Stimulated activated CD8-positive, alpha-beta memory T cell treated with anti-CD3 and anti-CD28 coated beads, Interleukin-15, amount 100 ng/mL, for 1 hour (primary cell): ENCODE data around the gene EPHB6.

Experiments
- DNase-seq: peaks from one replicate; pipeline ENCODE4 v3.0.0-alpha.2; 2020; ENCODE audit warnings: low read depth

The EPHB6 gene

GRCh38 chr7:142880876-142881505 lies 26.1 kb downstream of the EPHB6 start:
- peak; percentile 6 for DNase-seq

DNA sequence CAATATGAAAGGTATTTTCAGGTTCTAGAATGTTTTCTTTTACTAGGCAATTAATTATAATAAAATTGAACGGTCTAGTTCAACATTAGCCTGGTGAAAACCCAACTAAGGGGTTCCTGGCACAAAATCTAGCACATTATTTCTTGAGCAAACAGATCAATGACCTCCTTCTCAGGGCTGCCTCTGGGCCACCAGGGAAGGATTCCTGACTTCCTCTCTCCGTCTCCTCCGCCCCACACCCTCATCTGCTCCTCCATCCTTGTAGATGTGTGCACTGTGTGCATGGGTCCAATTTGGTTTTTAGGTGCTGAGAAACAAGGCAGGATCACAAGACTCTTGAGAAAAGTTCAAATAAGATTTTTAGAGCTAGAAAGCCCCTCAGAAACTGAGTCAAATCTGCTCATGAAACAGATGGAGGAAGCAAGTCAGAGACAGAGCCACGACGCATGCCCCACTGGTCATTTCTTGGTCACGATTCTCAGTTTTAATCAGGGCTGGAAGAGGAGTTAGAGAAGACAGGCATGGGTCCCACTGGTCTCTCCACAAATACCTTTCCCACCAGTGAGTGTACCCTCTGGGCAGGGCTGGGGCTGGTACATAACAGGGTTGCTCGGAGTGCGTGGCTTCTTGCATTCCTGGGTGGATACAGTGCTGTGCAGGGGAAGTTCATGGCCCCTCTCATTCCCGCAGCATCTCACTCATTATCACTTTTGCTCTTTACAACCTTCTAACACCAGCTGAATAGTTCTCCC lies 26.9 kb downstream of the EPHB6 start:
- DNase-seq: no peak

GRCh38 chr7:142882338-142882678 lies 27.4 kb downstream of the EPHB6 start:
- no peak for DNase-seq

GRCh38 chr7:142883145-142883544 lies 28.3 kb downstream of the EPHB6 start:
- DNase-seq: no peak

DNA sequence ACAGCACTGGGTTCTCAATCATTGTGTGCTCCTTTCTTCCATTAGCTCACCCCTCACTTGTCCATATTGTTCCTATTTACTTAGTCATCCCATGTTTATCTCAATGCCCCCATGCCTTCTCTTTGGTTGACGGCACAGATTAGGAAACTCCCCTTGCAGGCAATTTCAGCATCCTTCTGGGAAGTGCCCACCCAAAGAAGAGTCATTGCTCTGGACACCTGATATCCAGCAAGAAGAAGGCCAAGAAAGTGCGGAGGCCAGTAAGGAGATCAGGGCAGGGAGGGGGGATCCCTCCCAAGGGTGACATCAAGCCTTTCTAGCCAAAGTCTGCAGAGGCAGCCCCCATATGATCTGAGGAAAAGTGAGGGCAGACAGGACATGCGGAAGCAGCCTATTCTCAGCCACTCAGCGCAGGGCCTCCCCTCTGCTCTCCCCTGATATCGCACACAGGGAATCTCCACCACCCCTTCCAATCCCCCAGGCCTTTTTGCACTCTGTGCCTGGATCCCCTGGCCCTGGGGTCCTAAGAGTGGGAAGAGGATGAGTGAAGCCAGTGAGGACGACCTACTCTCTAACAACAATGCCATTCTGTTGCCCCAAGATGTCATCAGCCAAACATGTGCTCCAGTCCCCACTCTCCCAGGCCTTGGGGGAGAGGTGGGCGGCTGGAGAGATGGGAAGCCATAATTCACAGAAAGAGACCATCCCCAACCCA lies 28.9 kb downstream of the EPHB6 start:
- no peak for DNase-seq

DNA sequence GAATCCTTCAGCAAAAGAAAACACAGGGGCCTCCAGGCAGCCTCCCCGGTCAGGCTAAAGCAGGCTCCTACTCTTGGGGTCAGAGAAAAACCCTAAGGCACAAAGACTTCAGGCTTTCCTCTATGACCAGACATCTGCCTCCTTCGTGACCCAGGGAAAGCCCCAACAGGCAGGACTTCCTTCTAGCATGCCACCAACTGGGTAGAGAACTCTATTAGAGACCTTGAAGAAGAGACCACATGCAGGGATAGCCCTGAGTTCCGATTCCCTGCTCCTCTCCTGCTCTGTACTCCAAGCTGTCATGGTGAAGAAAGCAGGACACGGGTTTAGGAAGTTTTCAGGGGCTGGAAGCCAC lies 29.4 kb downstream of the EPHB6 start:
- DNase-seq: no peak

DNA sequence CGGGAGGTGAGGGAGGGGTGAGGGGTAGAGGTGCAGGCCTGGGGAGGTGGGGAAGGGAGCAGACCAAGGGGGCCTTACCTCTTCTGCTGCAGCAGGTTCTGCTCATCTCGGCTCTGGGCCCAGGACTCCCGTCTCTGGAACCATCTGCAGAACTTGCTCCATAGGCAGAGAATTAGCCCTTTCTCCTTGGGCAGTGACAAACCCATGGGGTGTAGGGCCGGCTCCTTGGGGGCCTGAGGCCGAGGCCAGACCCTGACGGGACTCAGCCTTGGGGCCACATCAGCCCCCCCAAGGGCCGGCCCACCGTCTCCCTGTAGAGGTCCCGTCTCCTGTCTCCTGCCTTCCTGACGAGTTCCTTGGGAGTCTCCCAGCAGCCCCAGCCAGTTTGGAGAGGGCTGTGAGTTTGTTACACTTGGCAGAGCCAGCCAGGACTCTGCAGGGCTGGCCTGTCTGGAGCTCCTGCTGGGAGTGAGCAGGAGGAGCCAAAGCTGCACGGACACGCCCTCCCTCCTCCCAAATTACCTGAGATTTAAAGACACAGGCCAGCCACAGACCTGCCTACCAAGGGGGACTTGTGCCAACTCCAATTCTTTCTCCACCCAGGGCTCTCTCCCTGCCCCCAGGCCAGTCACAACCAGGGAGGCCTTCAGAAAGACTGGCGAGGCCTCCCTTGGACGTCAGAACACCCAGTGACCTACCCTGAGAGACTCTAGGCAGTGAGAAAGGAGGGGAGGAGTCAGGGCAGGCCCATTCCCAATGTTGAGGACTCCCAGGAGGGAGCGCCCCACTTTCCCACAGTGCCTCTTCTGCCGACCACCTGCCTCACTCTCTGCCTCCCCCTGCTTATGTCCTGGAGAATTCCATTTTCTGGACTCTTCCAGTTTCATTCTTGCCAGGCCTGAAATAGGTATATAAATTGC lies 30.7 kb downstream of the EPHB6 start, which contains the start of gene TRPV6:
TRPV6 (minus strand) TSS at position 435 of the 920 bp plus-strand sequence.
- no peak for DNase-seq

DNA sequence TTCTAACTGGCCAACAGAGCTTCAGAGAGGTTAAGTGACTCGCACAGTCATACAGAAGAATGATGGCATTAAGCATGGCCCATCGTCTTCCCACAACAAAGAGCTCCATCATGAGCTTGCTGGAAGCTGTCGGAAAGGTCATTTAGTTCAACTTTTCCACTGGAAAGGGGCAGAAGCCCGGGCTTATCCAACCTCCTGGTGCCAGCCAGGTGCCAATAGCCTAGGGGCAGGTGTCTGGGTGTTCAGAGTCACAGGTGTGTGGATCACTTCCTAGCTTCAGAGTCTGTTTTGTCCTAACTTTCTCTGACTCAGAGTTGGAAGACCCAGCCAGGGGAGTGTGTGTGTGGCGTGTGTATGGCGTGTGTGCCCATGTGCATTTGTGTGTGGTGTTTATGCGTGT lies 32.0 kb downstream of the EPHB6 start:
- DNase-seq: no peak

- no peak for DNase-seq
These were observed 32.6 kb downstream of the EPHB6 start for GRCh38 chr7:142887282-142888015.

- DNase-seq: no peak
These were observed 34.9 kb downstream of the EPHB6 start for GRCh38 chr7:142889816-142890215.

- DNase-seq: no peak
These were observed 36.1 kb downstream of the EPHB6 start for GRCh38 chr7:142890874-142891485.

DNA sequence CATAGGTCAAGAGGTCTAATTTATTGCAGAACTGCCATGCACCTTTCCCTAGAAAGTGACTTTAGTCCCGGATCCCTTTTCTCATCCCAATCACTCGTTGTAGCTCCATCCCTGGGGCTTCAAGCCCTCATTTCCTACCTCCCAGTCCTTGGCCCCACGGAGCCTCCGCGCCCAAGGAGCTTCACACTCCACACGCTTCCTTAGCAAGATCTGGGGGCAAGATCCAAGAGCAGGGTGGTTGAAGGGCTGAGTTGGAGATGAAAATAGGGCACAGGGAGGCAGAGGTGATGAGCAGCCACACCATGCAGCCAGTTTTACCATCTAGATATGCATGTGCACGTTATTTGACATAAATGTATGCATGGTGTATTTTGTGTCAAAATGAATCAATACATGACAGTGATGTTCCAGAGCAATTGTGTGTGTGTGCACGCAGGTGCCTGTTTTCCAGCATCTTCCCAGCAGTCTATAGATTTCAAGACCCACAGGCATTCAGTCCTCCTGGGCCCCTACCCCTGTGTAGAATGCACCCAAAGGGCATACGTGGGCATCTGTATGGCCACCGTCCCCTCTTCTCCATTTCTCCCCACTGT lies 36.7 kb downstream of the EPHB6 start:
- no peak for DNase-seq

- no peak for DNase-seq
These were observed 38.1 kb downstream of the EPHB6 start for GRCh38 chr7:142892951-142893350.

GRCh38 chr7:142894112-142894984 lies 39.5 kb downstream of the EPHB6 start:
- no peak for DNase-seq

GRCh38 chr7:142894985-142895593 lies 40.2 kb downstream of the EPHB6 start:
- DNase-seq: no peak

DNA sequence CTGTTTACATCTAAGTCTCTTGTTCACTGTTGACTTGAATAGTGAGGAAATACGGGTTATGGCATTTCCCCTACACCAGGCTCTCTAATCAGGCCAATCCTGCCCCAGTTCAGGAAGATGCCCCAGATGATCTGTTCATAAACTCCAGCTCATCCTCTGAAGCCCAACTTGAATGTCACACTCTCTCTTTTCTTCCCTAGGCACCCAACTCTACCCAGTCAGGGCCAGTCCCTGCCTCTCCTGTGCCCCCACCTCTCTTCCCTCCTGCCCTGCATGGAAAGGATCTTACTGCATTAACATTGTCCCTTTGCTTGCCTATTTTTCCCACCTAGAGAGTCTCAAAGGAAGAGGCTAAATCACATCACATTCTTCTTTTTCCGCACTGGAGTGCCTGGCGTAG lies 41.3 kb downstream of the EPHB6 start:
- no peak for DNase-seq

DNA sequence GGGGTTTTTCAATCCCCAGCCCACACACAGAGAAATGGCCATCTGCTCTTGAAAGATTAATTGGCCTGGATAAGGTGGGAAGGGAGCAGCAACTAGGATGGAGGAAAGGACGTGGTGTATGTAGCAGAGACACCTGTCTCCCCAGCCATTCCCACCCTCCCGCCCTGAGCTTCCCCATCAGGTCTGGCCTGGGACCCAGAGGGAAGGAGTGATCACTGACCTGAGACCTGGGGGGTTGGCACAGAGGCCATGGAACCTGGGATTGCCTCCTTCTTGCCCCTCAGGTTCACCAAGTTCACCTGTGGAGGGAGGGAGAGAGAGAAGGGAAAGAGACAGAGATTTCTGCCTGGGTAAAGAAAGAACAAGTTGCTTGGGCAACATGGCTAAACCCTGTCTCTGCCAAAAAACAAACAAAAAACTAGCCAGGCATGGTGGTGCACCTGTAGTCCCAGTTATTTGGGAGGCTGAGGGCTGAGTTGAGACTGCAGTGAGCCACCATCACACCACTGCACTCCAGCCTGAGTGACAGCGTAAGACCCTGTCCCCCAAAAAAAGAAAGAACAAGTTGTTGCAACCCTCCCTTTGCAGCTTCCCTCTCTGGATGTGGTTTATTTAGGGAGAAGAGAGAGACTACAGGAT lies 42.0 kb downstream of the EPHB6 start:
- DNase-seq: no peak

GRCh38 chr7:142897691-142898090 lies 42.8 kb downstream of the EPHB6 start:
- no peak for DNase-seq
